ENCODE data around the gene TOLLIP.

The TOLLIP gene

GRCh38 chr11:1305063-1305495, 4.4 kb downstream of the TOLLIP start:
- H3F3A ChIP-seq (ENCODE audit: insufficient read depth, low read length), result no peaks in the 10 kb centered on the region
- H3K9me3 ChIP-seq (ENCODE audit: low read length), result no peaks in the 10 kb centered on the region
- no peaks in the 10 kb centered on the region for H3K27me3 ChIP-seq (ENCODE audit: insufficient read depth, low read length)
- no peak overlapping the region for H3K27ac ChIP-seq (ENCODE audit: low read depth, low read length, poor library complexity, severe bottlenecking)
- no peaks in the 10 kb centered on the region for H3K9me2 ChIP-seq (ENCODE audit: low read depth, low read length)
- H3K4me1 ChIP-seq (ENCODE audit: insufficient read depth, low read length, severe bottlenecking), result peaks cover 27% of the 10 kb centered on the region
- TF ChIP-seq CTCF (IDR thresholded peaks at IDR 0.05; ENCODE audit: low read length), result no peak
- TF ChIP-seq EZH2 (IDR thresholded peaks at IDR 0.05; ENCODE audit: borderline replicate concordance, low read length), result no peak
- no peak overlapping the region for H3K4me3 ChIP-seq (ENCODE audit: low read depth, low read length, poor library complexity, severe bottlenecking)
- H4K20me1 ChIP-seq (ENCODE audit: insufficient read depth, low read length), result no peaks in the 10 kb centered on the region
- H2AFZ ChIP-seq (ENCODE audit: low read length), result no peak overlapping the region
- no peak overlapping the region for H3K9ac ChIP-seq (ENCODE audit: low read length)
- no peak overlapping the region for H3K4me2 ChIP-seq (ENCODE audit: low read length)
- 0 out of 2 replicates have a peak, but pooled peaks cover 4% of the 10 kb centered on the region for H3K36me3 ChIP-seq (ENCODE audit: insufficient read depth, low read length)
- H3K79me2 ChIP-seq (ENCODE audit: insufficient read depth, low read length), result no peaks in the 10 kb centered on the region; the same call in 1 of the 2 replicates

GRCh38 chr11:1304380-1304779, 5.1 kb downstream of the TOLLIP start:
- TF ChIP-seq CTCF (IDR thresholded peaks at IDR 0.05; ENCODE audit: low read length) (no peak), EZH2 (IDR thresholded peaks at IDR 0.05; ENCODE audit: borderline replicate concordance, low read length) (no peak)
- H4K20me1 ChIP-seq (ENCODE audit: insufficient read depth, low read length), result no peaks in the 10 kb centered on the region
- no peaks in the 10 kb centered on the region for H3F3A ChIP-seq (ENCODE audit: insufficient read depth, low read length)
- H3K79me2 ChIP-seq (ENCODE audit: insufficient read depth, low read length), result peaks cover 2% of the 10 kb centered on the region
- no peak overlapping the region for H3K4me3 ChIP-seq (ENCODE audit: low read depth, low read length, poor library complexity, severe bottlenecking)
- no peak overlapping the region for H2AFZ ChIP-seq (ENCODE audit: low read length)
- no peaks in the 10 kb centered on the region for H3K9me2 ChIP-seq (ENCODE audit: low read depth, low read length)
- H3K4me2 ChIP-seq (ENCODE audit: low read length), result no peak overlapping the region
- H3K4me1 ChIP-seq (ENCODE audit: insufficient read depth, low read length, severe bottlenecking), result peaks cover 23% of the 10 kb centered on the region
- H3K9me3 ChIP-seq (ENCODE audit: low read length), result no peaks in the 10 kb centered on the region
- H3K27ac ChIP-seq (ENCODE audit: low read depth, low read length, poor library complexity, severe bottlenecking), result no peak overlapping the region
- H3K36me3 ChIP-seq (ENCODE audit: insufficient read depth, low read length), result 0 out of 2 replicates have a peak, but pooled peaks cover 4% of the 10 kb centered on the region
- no peaks in the 10 kb centered on the region for H3K27me3 ChIP-seq (ENCODE audit: insufficient read depth, low read length)
- no peak overlapping the region for H3K9ac ChIP-seq (ENCODE audit: low read length)

GRCh38 chr11:1303973-1304372, 5.5 kb downstream of the TOLLIP start:
- Histone ChIP-seq H3K4me2 (ENCODE audit: low read length) (no peak overlapping the region), H3K36me3 (ENCODE audit: insufficient read depth, low read length) (0 out of 2 replicates have a peak, but pooled peaks cover 4% of the 10 kb centered on the region), H3K9me3 (ENCODE audit: low read length) (no peaks in the 10 kb centered on the region), H2AFZ (ENCODE audit: low read length) (no peak overlapping the region), H3K27ac (ENCODE audit: low read depth, low read length, poor library complexity, severe bottlenecking) (no peak overlapping the region), H3K9me2 (ENCODE audit: low read depth, low read length) (no peaks in the 10 kb centered on the region), H3K79me2 (ENCODE audit: insufficient read depth, low read length) (peaks cover 6% of the 10 kb centered on the region), H3K4me1 (ENCODE audit: insufficient read depth, low read length, severe bottlenecking) (peaks cover 23% of the 10 kb centered on the region), H3K9ac (ENCODE audit: low read length) (no peak overlapping the region), H3K27me3 (ENCODE audit: insufficient read depth, low read length) (no peaks in the 10 kb centered on the region), H3F3A (ENCODE audit: insufficient read depth, low read length) (no peaks in the 10 kb centered on the region), H4K20me1 (ENCODE audit: insufficient read depth, low read length) (no peaks in the 10 kb centered on the region), H3K4me3 (ENCODE audit: low read depth, low read length, poor library complexity, severe bottlenecking) (no peak overlapping the region)
- TF ChIP-seq EZH2 (IDR thresholded peaks at IDR 0.05; ENCODE audit: borderline replicate concordance, low read length), result no peak
- TF ChIP-seq CTCF (IDR thresholded peaks at IDR 0.05; ENCODE audit: low read length), result no peak

Measured in OCI-LY1 (cell line).